Measurements from ENCODE around the gene ALDH3A1.

Gene ALDH3A1

GRCh38 chr17:19720631-19721426 lies 27.3 kb downstream of the ALDH3A1 start:
- Histone ChIP-seq H3K4me3 (ENCODE audit: low read length) (no peak overlapping the region), H3K9ac (ENCODE audit: low read length) (no peak overlapping the region), H3K36me3 (ENCODE audit: control insufficient read depth, low read depth, low read length) (no peaks in the 10 kb centered on the region), H3K27ac (ENCODE audit: low read length) (no peak overlapping the region), H3K27me3 (ENCODE audit: control insufficient read depth, insufficient read depth, low read length) (no peaks in the 10 kb centered on the region), H3K4me1 (ENCODE audit: control insufficient read depth, low read depth, low read length) (no peaks in the 10 kb centered on the region), H3K9me3 (ENCODE audit: control insufficient read depth, low read depth, low read length) (no peaks in the 10 kb centered on the region)

- Histone ChIP-seq H3K9ac (ENCODE audit: low read length) (no peak overlapping the region), H3K4me3 (ENCODE audit: low read length) (no peak overlapping the region), H3K27me3 (ENCODE audit: control insufficient read depth, insufficient read depth, low read length) (no peaks in the 10 kb centered on the region), H3K36me3 (ENCODE audit: control insufficient read depth, low read depth, low read length) (no peaks in the 10 kb centered on the region), H3K4me1 (ENCODE audit: control insufficient read depth, low read depth, low read length) (no peaks in the 10 kb centered on the region), H3K9me3 (ENCODE audit: control insufficient read depth, low read depth, low read length) (no peaks in the 10 kb centered on the region), H3K27ac (ENCODE audit: low read length) (no peak overlapping the region)
Observed at GRCh38 chr17:19720210-19720475, 28.0 kb downstream of the ALDH3A1 start.

GRCh38 chr17:19719355-19720209 lies 28.5 kb downstream of the ALDH3A1 start:
- Histone ChIP-seq H3K27me3 (ENCODE audit: control insufficient read depth, insufficient read depth, low read length) (no peaks in the 10 kb centered on the region), H3K9me3 (ENCODE audit: control insufficient read depth, low read depth, low read length) (no peaks in the 10 kb centered on the region), H3K4me3 (ENCODE audit: low read length) (no peak overlapping the region), H3K9ac (ENCODE audit: low read length) (no peak overlapping the region), H3K4me1 (ENCODE audit: control insufficient read depth, low read depth, low read length) (no peaks in the 10 kb centered on the region), H3K36me3 (ENCODE audit: control insufficient read depth, low read depth, low read length) (no peaks in the 10 kb centered on the region), H3K27ac (ENCODE audit: low read length) (no peak overlapping the region)

- Histone ChIP-seq H3K4me3 (ENCODE audit: low read length) (no peak overlapping the region), H3K4me1 (ENCODE audit: control insufficient read depth, low read depth, low read length) (no peaks in the 10 kb centered on the region), H3K9me3 (ENCODE audit: control insufficient read depth, low read depth, low read length) (no peaks in the 10 kb centered on the region), H3K27ac (ENCODE audit: low read length) (no peak overlapping the region), H3K9ac (ENCODE audit: low read length) (no peak overlapping the region), H3K27me3 (ENCODE audit: control insufficient read depth, insufficient read depth, low read length) (no peaks in the 10 kb centered on the region), H3K36me3 (ENCODE audit: control insufficient read depth, low read depth, low read length) (no peaks in the 10 kb centered on the region)
Observed at GRCh38 chr17:19718613-19719354, 29.3 kb downstream of the ALDH3A1 start.

- Histone ChIP-seq H3K27me3 (ENCODE audit: control insufficient read depth, insufficient read depth, low read length) (no peaks in the 10 kb centered on the region), H3K9me3 (ENCODE audit: control insufficient read depth, low read depth, low read length) (no peaks in the 10 kb centered on the region), H3K27ac (ENCODE audit: low read length) (no peak overlapping the region), H3K4me1 (ENCODE audit: control insufficient read depth, low read depth, low read length) (no peaks in the 10 kb centered on the region), H3K36me3 (ENCODE audit: control insufficient read depth, low read depth, low read length) (no peaks in the 10 kb centered on the region), H3K9ac (ENCODE audit: low read length) (no peak overlapping the region), H3K4me3 (ENCODE audit: low read length) (no peak overlapping the region)
Observed at GRCh38 chr17:19718041-19718612, 30.0 kb downstream of the ALDH3A1 start.

GRCh38 chr17:19717411-19717908 lies 30.6 kb downstream of the ALDH3A1 start:
- H3K9me3 ChIP-seq (ENCODE audit: control insufficient read depth, low read depth, low read length), result no peaks in the 10 kb centered on the region
- H3K27me3 ChIP-seq (ENCODE audit: control insufficient read depth, insufficient read depth, low read length), result no peaks in the 10 kb centered on the region
- no peak overlapping the region for H3K9ac ChIP-seq (ENCODE audit: low read length)
- H3K27ac ChIP-seq (ENCODE audit: low read length), result no peak overlapping the region
- no peaks in the 10 kb centered on the region for H3K4me1 ChIP-seq (ENCODE audit: control insufficient read depth, low read depth, low read length)
- H3K36me3 ChIP-seq (ENCODE audit: control insufficient read depth, low read depth, low read length), result no peaks in the 10 kb centered on the region
- H3K4me3 ChIP-seq (ENCODE audit: low read length), result no peak overlapping the region

- H3K27ac ChIP-seq (ENCODE audit: low read length), result no peak overlapping the region
- no peak overlapping the region for H3K9ac ChIP-seq (ENCODE audit: low read length)
- H3K4me1 ChIP-seq (ENCODE audit: control insufficient read depth, low read depth, low read length), result no peaks in the 10 kb centered on the region
- H3K9me3 ChIP-seq (ENCODE audit: control insufficient read depth, low read depth, low read length), result no peaks in the 10 kb centered on the region
- H3K27me3 ChIP-seq (ENCODE audit: control insufficient read depth, insufficient read depth, low read length), result no peaks in the 10 kb centered on the region
- H3K4me3 ChIP-seq (ENCODE audit: low read length), result no peak overlapping the region
- H3K36me3 ChIP-seq (ENCODE audit: control insufficient read depth, low read depth, low read length), result no peaks in the 10 kb centered on the region
Observed at GRCh38 chr17:19717031-19717360, 31.1 kb downstream of the ALDH3A1 start.

- Histone ChIP-seq H3K9ac (ENCODE audit: low read length) (no peak within 1 kb of the TSS), H3K9me3 (ENCODE audit: control insufficient read depth, low read depth, low read length) (no peaks in the 10 kb centered on the region), H3K36me3 (ENCODE audit: control insufficient read depth, low read depth, low read length) (no peaks in the 10 kb centered on the region), H3K4me1 (ENCODE audit: control insufficient read depth, low read depth, low read length) (no peaks in the 10 kb centered on the region), H3K27ac (ENCODE audit: low read length) (no peak within 1 kb of the TSS), H3K27me3 (ENCODE audit: control insufficient read depth, insufficient read depth, low read length) (no peaks in the 10 kb centered on the region), H3K4me3 (ENCODE audit: low read length) (no peak within 1 kb of the TSS)
Observed at GRCh38 chr17:19716108-19717030, 31.7 kb downstream of the ALDH3A1 start, which contains the start of gene SLC47A2. Gene SLC47A2 (minus strand): TSS chr17:19716584. CDS start chr17:19716555, 29 bp downstream.

GRCh38 chr17:19714542-19715411 lies 33.3 kb downstream of the ALDH3A1 start:
- H3K9ac ChIP-seq (ENCODE audit: low read length), result no peak overlapping the region
- H3K27me3 ChIP-seq (ENCODE audit: control insufficient read depth, insufficient read depth, low read length), result no peaks in the 10 kb centered on the region
- H3K9me3 ChIP-seq (ENCODE audit: control insufficient read depth, low read depth, low read length), result no peaks in the 10 kb centered on the region
- no peak overlapping the region for H3K27ac ChIP-seq (ENCODE audit: low read length)
- H3K4me1 ChIP-seq (ENCODE audit: control insufficient read depth, low read depth, low read length), result no peaks in the 10 kb centered on the region
- H3K36me3 ChIP-seq (ENCODE audit: control insufficient read depth, low read depth, low read length), result no peaks in the 10 kb centered on the region
- no peak overlapping the region for H3K4me3 ChIP-seq (ENCODE audit: low read length)

GRCh38 chr17:19713901-19714361 lies 34.2 kb downstream of the ALDH3A1 start:
- H3K4me1 ChIP-seq (ENCODE audit: control insufficient read depth, low read depth, low read length), result no peaks in the 10 kb centered on the region
- H3K27ac ChIP-seq (ENCODE audit: low read length), result no peak overlapping the region
- no peaks in the 10 kb centered on the region for H3K9me3 ChIP-seq (ENCODE audit: control insufficient read depth, low read depth, low read length)
- no peak overlapping the region for H3K9ac ChIP-seq (ENCODE audit: low read length)
- H3K27me3 ChIP-seq (ENCODE audit: control insufficient read depth, insufficient read depth, low read length), result no peaks in the 10 kb centered on the region
- H3K4me3 ChIP-seq (ENCODE audit: low read length), result no peak overlapping the region
- H3K36me3 ChIP-seq (ENCODE audit: control insufficient read depth, low read depth, low read length), result no peaks in the 10 kb centered on the region

Data from iPS-18a (cell line).